H1 (cell line): ENCODE measurements around the gene TXNL4A. TPM values are rescaled to one million over a fixed set of nuclear protein-coding genes. Genes with fewer than 3 reads are reported as not detected.

Source experiments
- CTCF ChIA-PET: fragments of 300-600 bp; sonication (Branson Sonifier 250); formaldehyde crosslinking; loops from one replicate; lab custom pipeline; 2021; ENCODE audit not compliant: partially characterized antibody; lab: Charles Lee
- POLR2A ChIA-PET: fragments of 300-600 bp; sonication (Branson Sonifier 250); formaldehyde crosslinking; loops from one replicate; lab custom pipeline; 2021; ENCODE audit warnings: inconsistent platforms; ENCODE audit not compliant: partially characterized antibody; lab: Charles Lee
- DNase-seq, 2 experiments: peaks; one replicate each; pipeline versions ENCODE4 v3.0.0 to v3.0.0-alpha.2; 2010 to 2022; ENCODE audit warnings: low spot score in 2 of 2, low read depth in 1 of 2, mixed read lengths in 1 of 2
- FAIRE-seq: peaks from 2 replicates; lab custom pipeline; 2011; peaks lifted over from hg19 to GRCh38; lab: Jason Lieb, UNC
- H2AFZ ChIP-seq: 2 replicates; pipeline ENCODE4 v1.8.1; 2012; ENCODE audit warnings: low read length, inconsistent platforms
- H2AK5ac ChIP-seq: 2 replicates; pipeline ENCODE4 v1.6.1; 2013; ENCODE audit warnings: low read depth, low read length
- H2BK120ac ChIP-seq: replicated peaks from 2 replicates; pipeline ENCODE3; 2013; ENCODE audit warnings: low read depth, low read length, inconsistent platforms
- H2BK12ac ChIP-seq: 2 replicates; pipeline ENCODE4 v1.6.1; 2013; ENCODE audit warnings: low read depth, low read length
- H2BK15ac ChIP-seq: 2 replicates; pipeline ENCODE4 v1.6.1; 2013; ENCODE audit warnings: low read length
- H2BK20ac ChIP-seq: 2 replicates; pipeline ENCODE4 v1.6.1; 2013; ENCODE audit warnings: low read length
- H2BK5ac ChIP-seq: 2 replicates; pipeline ENCODE4 v1.6.1; 2013; ENCODE audit warnings: low read depth, low read length
- H3K14ac ChIP-seq: 2 replicates; pipeline ENCODE4 v1.6.1; 2013; ENCODE audit warnings: inconsistent platforms; ENCODE audit not compliant: insufficient read length
- H3K18ac ChIP-seq: 2 replicates; pipeline ENCODE4 v1.6.1; 2013; ENCODE audit warnings: low read length; ENCODE audit errors: extremely low read depth
- H3K23ac ChIP-seq: 2 replicates; pipeline ENCODE4 v1.6.1; 2013; ENCODE audit warnings: inconsistent platforms; ENCODE audit not compliant: insufficient read length
- H3K23me2 ChIP-seq: 2 replicates; pipeline ENCODE4 v1.6.1; 2013; ENCODE audit warnings: low read depth, low read length
- H3K27ac ChIP-seq: 2 replicates; pipeline ENCODE4 v1.6.1; 2011; ENCODE audit warnings: low read depth, low read length, inconsistent platforms
- H3K27me3 ChIP-seq, 4 experiments: replicated peaks in 1 of 4; 1 replicate in 1 of 4; 2 replicates in 3 of 4; pipeline versions ENCODE4 v1.6.1 to v1.8.1; 2011 to 2013; ENCODE audit warnings: low read length in 3 of 4, mild to moderate bottlenecking in 3 of 4, inconsistent platforms in 2 of 4, mixed read lengths in 2 of 4, moderate library complexity in 1 of 4; ENCODE audit not compliant: control insufficient read depth in 3 of 4, insufficient read depth in 3 of 4; ENCODE audit errors: extremely low read depth in 1 of 4
- H3K36me3 ChIP-seq, 4 experiments: 2 replicates each; pipeline versions ENCODE4 v1.6.1 to v1.8.1; 2011 to 2013; ENCODE audit warnings: mild to moderate bottlenecking in 4 of 4, low read length in 3 of 4, moderate library complexity in 2 of 4, control low read depth in 1 of 4, inconsistent platforms in 1 of 4; ENCODE audit not compliant: insufficient read depth in 4 of 4, control insufficient read depth in 2 of 4
- H3K4ac ChIP-seq: replicated peaks from 2 replicates; pipeline ENCODE3; 2013; ENCODE audit warnings: low read length, low read depth, mixed read lengths, inconsistent platforms; ENCODE audit not compliant: insufficient read length
- H3K4me1 ChIP-seq, 4 experiments: replicated peaks in 1 of 4; 1 replicate in 1 of 4; 2 replicates in 3 of 4; pipeline versions ENCODE4 v1.6.1 to v1.8.1; 2011 to 2013; ENCODE audit warnings: low read length in 3 of 4, inconsistent platforms in 2 of 4, mixed read lengths in 1 of 4; ENCODE audit not compliant: insufficient read depth in 4 of 4, control insufficient read depth in 3 of 4
- H3K4me2 ChIP-seq, 2 experiments: 2 replicates each; pipeline versions ENCODE4 v1.6.1 to v1.8.1; 2011 to 2013; ENCODE audit warnings: low read depth in 2 of 2, low read length in 2 of 2, control low read depth in 1 of 2, inconsistent platforms in 1 of 2, mild to moderate bottlenecking in 1 of 2; ENCODE audit not compliant: insufficient read depth in 1 of 2
- H3K4me3 ChIP-seq, 4 experiments: fragments of 200-600, 300-600 bp in 1 of 4; sonication (generic), shearing (Covaris generic), sonication (Bioruptor Twin) in 1 of 4; 2 replicates each; pipeline versions ENCODE4 v1.5.1 to v1.8.1; 2011 to 2016; ENCODE audit warnings: low read length in 4 of 4, low read depth in 3 of 4, control low read depth in 2 of 4, inconsistent platforms in 2 of 4, mild to moderate bottlenecking in 2 of 4, mixed read lengths in 1 of 4, moderate library complexity in 1 of 4; ENCODE audit not compliant: insufficient read depth in 2 of 4; ENCODE audit errors: extremely low read depth in 1 of 4
- H3K56ac ChIP-seq: replicated peaks from 2 replicates; pipeline ENCODE3; 2013; ENCODE audit warnings: low read depth, mild to moderate bottlenecking, mixed read lengths, low read length, inconsistent platforms; ENCODE audit not compliant: insufficient read length
- H3K79me1 ChIP-seq: 2 replicates; pipeline ENCODE4 v1.6.1; 2013; ENCODE audit warnings: low read depth, low read length, control low read depth
- H3K79me2 ChIP-seq, 2 experiments: 2 replicates each; pipeline versions ENCODE4 v1.6.1 to v1.8.1; 2012 to 2013; ENCODE audit warnings: low read length in 2 of 2, mild to moderate bottlenecking in 2 of 2, inconsistent platforms in 1 of 2; ENCODE audit not compliant: insufficient read depth in 2 of 2, control insufficient read depth in 1 of 2
- H3K9ac ChIP-seq, 4 experiments: replicated peaks in 1 of 4; 1 replicate in 1 of 4; 2 replicates in 3 of 4; pipeline versions ENCODE4 v1.6.1 to v1.8.1; 2011 to 2013; ENCODE audit warnings: low read depth in 3 of 4, low read length in 3 of 4, control low read depth in 2 of 4, mild to moderate bottlenecking in 2 of 4, moderate library complexity in 2 of 4, inconsistent platforms in 1 of 4; ENCODE audit errors: extremely low read depth in 1 of 4
- H3K9me3 ChIP-seq, 2 experiments: 2 replicates each; pipeline versions ENCODE4 v1.6.1 to v1.8.1; 2012 to 2013; ENCODE audit warnings: mild to moderate bottlenecking in 2 of 2, moderate library complexity in 2 of 2, control low read depth in 1 of 2, inconsistent platforms in 1 of 2, low read depth in 1 of 2, low read length in 1 of 2, mixed read lengths in 1 of 2; ENCODE audit not compliant: insufficient read depth in 2 of 2
- H4K20me1 ChIP-seq, 2 experiments: replicated peaks in 1 of 2; 2 replicates each; pipeline versions ENCODE3 to v1.8.1; 2011 to 2013; ENCODE audit warnings: inconsistent platforms in 2 of 2, low read length in 2 of 2, mild to moderate bottlenecking in 1 of 2; ENCODE audit not compliant: insufficient read depth in 2 of 2, control insufficient read depth in 1 of 2
- H4K5ac ChIP-seq: 2 replicates; pipeline ENCODE4 v1.6.1; 2013; ENCODE audit warnings: low read length, low read depth, mixed read lengths, inconsistent platforms; ENCODE audit not compliant: insufficient read length
- H4K8ac ChIP-seq: 2 replicates; pipeline ENCODE4 v1.8.0; 2013; ENCODE audit warnings: mild to moderate bottlenecking, moderate library complexity, low read length, inconsistent platforms; ENCODE audit not compliant: insufficient read depth; ENCODE audit errors: extremely low read depth
- H4K91ac ChIP-seq: replicated peaks from 2 replicates; pipeline ENCODE3; 2013; ENCODE audit warnings: low read length, mixed read lengths, inconsistent platforms; ENCODE audit not compliant: insufficient read length
- BACH1 ChIP-seq: IDR thresholded peaks from 2 replicates; pipeline ENCODE4 v1.6.1; 2012; ENCODE audit warnings: low read length, improper control_type of control experiment
- CHD1 ChIP-seq: IDR thresholded peaks from 2 replicates; pipeline ENCODE4 v1.6.1; 2012; ENCODE audit warnings: low read depth, low read length, improper control_type of control experiment
- EGR1 ChIP-seq: IDR thresholded peaks from 2 replicates; pipeline ENCODE4 v1.6.1; 2011; ENCODE audit warnings: low read depth, low read length, borderline replicate concordance
- MAFK ChIP-seq: IDR thresholded peaks from 2 replicates; pipeline ENCODE4 v1.6.1; 2012; ENCODE audit warnings: low read depth, mild to moderate bottlenecking, improper control_type of control experiment, low read length
- NANOG ChIP-seq: IDR thresholded peaks from 2 replicates; pipeline ENCODE4 v1.6.1; 2011; ENCODE audit warnings: low read length, low read depth, mild to moderate bottlenecking, inconsistent platforms; ENCODE audit not compliant: insufficient read depth, poor library complexity, severe bottlenecking
- RFX5 ChIP-seq: IDR thresholded peaks from 2 replicates; pipeline ENCODE4 v1.6.1; 2011; ENCODE audit warnings: low read depth, low read length, improper control_type of control experiment, borderline replicate concordance
- RNF2 ChIP-seq: fragments of 200-900, 300-1000 bp; sonication (generic); IDR thresholded peaks from 2 replicates; pipeline ENCODE4 v1.7.1; 2016; ENCODE audit warnings: borderline replicate concordance, low read depth, mild to moderate bottlenecking, antibody characterized with exemption, low read length; ENCODE audit not compliant: poor library complexity, severe bottlenecking; ENCODE audit errors: missing control alignments
- SAP30 ChIP-seq: fragments of 300-600 bp; sonication (generic); IDR thresholded peaks from 2 replicates; pipeline ENCODE4 v1.7.1; 2012; ENCODE audit warnings: low read length, moderate library complexity, mild to moderate bottlenecking, inconsistent platforms; ENCODE audit not compliant: insufficient read depth, insufficient replicate concordance
- SP2 ChIP-seq: IDR thresholded peaks from 2 replicates; pipeline ENCODE4 v1.6.1; 2012; ENCODE audit warnings: mild to moderate bottlenecking, low read length, inconsistent platforms
- TAF1 ChIP-seq: IDR thresholded peaks from 2 replicates; pipeline ENCODE4 v1.6.1; 2011; ENCODE audit warnings: mild to moderate bottlenecking, low read depth, low read length
- ZNF274 ChIP-seq: IDR thresholded peaks from 2 replicates; pipeline ENCODE4 v1.7.0; 2012; ENCODE audit warnings: low read length, borderline replicate concordance; ENCODE audit errors: extremely low read depth
- WGBS, 2 experiments: shearing (Covaris generic) in 1 of 2; methylation state at CpG; one replicate each; pipeline versions ENCODE4 v1.1.6 to v1.1.7; 2013 to 2015; ENCODE audit warnings: low lambda C conversion rate in 2 of 2, mixed read lengths in 2 of 2, inconsistent platforms in 1 of 2, low coverage in 1 of 2, missing lambda C conversion rate in 1 of 2; ENCODE audit not compliant: insufficient replicate concordance in 2 of 2, insufficient coverage in 1 of 2, insufficient read length in 1 of 2; ENCODE audit errors: extremely low coverage in 1 of 2, missing lambda C conversion rate in 1 of 2; 5-methylcytosine and 5-hydroxymethylcytosine counted together
- polyA plus RNA-seq, 7 experiments: library from polyadenylated mRNA; depleted of rRNA in 3 of 7; stranded (reverse) in 5 of 7; unstranded in 2 of 7; fragments of >200 nt in 5 of 7; fragments of 200-250 nt in 2 of 7; gene quantifications; 1 replicate in 5 of 7; 2 replicates in 1 of 7; 4 replicates in 1 of 7; pipeline versions ENCODE4 v1.2.1 to v1.2.3, GENCODE V29; 2011 to 2013; ENCODE audit warnings: missing spikeins in 2 of 7, mixed read lengths in 2 of 7
- total RNA-seq: library from RNA; stranded (reverse); fragmentation: NEBNext Ultra II Directional; extraction: Animal tissue kit (Norgen Biotek cat#: 25700); gene quantifications from 2 replicates; pipeline ENCODE4 v1.2.1, GENCODE V29; 2021

TXNL4A gene
- total and polyA plus RNA-seq, 2 of the 8 experiments (the other 6 are each of a cell fraction or from before 2014, with no cell fraction given): 169 to 181 TPM

GRCh38 chr18:79945118-79946042 lies 43.0 kb downstream of the TXNL4A start:
- H4K91ac ChIP-seq: no peak overlapping the region
- peaks cover 0 to 6% (median 4%) of the 10 kb centered on the region in 4 experiments; a peak in 5 of 7 replicates for H3K27me3 ChIP-seq
- H3K79me1 ChIP-seq: peaks cover 3% of the 10 kb centered on the region; the same call in 1 of the 2 replicates
- H2BK120ac ChIP-seq: no peak overlapping the region
- H3K4me2 ChIP-seq: no peak overlapping the region
- no peak overlapping the region for H3K9ac ChIP-seq
- no peak overlapping the region for H2BK12ac ChIP-seq
- H4K8ac ChIP-seq: no peak overlapping the region
- no peaks in the 10 kb centered on the region for H3K9me3 ChIP-seq
- H3K14ac ChIP-seq: no peak overlapping the region
- CTCF ChIA-PET: interaction anchor here (0.6 to 4.4 kb wide), 7 partner anchors 11 to 273 kb away, joined by 3 to 19 read pairs (median 3); partner anchors contain the start of gene ADNP2
- H3K4me3 ChIP-seq: no peak overlapping the region
- no peak overlapping the region for H3K27ac ChIP-seq
- H3K23me2 ChIP-seq: no peaks in the 10 kb centered on the region
- peaks cover 0 to 6% of the 10 kb centered on the region in 2 experiments; a peak in 2 of 4 replicates for H3K79me2 ChIP-seq
- POLR2A ChIA-PET: no interaction called here
- WGBS, 2 experiments: 91% methylated on average over 17 of the region's 17 CpGs; no CpG with 5 or more reads in 1 of the 2 experiments
- H3K4me1 ChIP-seq: peaks cover 0 to 13% (median 8%) of the 10 kb centered on the region in 4 experiments; a peak in 4 of 7 replicates
- H3K18ac ChIP-seq: peak overlapping the region; percentile 19; the same call in 1 of the 2 replicates
- DNase-seq: no peak
- H2AK5ac ChIP-seq: no peak overlapping the region
- H4K20me1 ChIP-seq: peaks cover 5 to 22% of the 10 kb centered on the region in 2 experiments
- H2BK20ac ChIP-seq: no peak overlapping the region
- H3K36me3 ChIP-seq: no peaks in the 10 kb centered on the region; a peak in 1 of 8 replicates
- no peak overlapping the region for H3K56ac ChIP-seq
- no peak overlapping the region for H2AFZ ChIP-seq
- TF ChIP-seq MAFK (no peak), EGR1 (no peak), BACH1 (no peak), CHD1 (no peak), SAP30 (no peak), RNF2 (no peak), RFX5 (no peak), TAF1 (no peak), NANOG (no peak), SP2 (no peak), ZNF274 (no peak)
- H3K4ac ChIP-seq: no peak overlapping the region
- H3K23ac ChIP-seq: no peak overlapping the region
- H2BK5ac ChIP-seq: no peak overlapping the region; the same call in 1 of the 2 replicates
- no peak overlapping the region for H2BK15ac ChIP-seq
- H4K5ac ChIP-seq: no peak overlapping the region
- no peak for FAIRE-seq
